ENCODE data around the gene KRTAP5-2. TPM values are rescaled to one million over a fixed set of nuclear protein-coding genes. Genes with fewer than 3 reads are reported as not detected.

KRTAP5-2 gene
- polyA plus RNA-seq, 3 donors: 0.18 TPM; not detected in 2

- 1 to 2% (median 1%) methylated on average over 84 to 123 of the region's 124 CpGs for WGBS, 3 donors
- H3K27ac ChIP-seq (ENCODE audit: low read depth, low read length): no peak within 1 kb of the TSS
These were observed 25.7 kb downstream of the KRTAP5-2 start, which contains the start of gene DUSP8 for GRCh38 chr11:1572197-1573076. TSS of gene DUSP8 (minus strand) at chr11:1572271. CDS start at chr11:1565826, 6,445 bp downstream.

GRCh38 chr11:1571760-1572196 is 26.3 kb downstream of the KRTAP5-2 start:
- H3K27ac ChIP-seq (ENCODE audit: low read depth, low read length): no peak overlapping the region

GRCh38 chr11:1570896-1571759 is 27.0 kb downstream of the KRTAP5-2 start:
- no peak overlapping the region for H3K27ac ChIP-seq (ENCODE audit: low read depth, low read length)
- WGBS, 3 donors: 7 to 13% (median 8%) methylated on average over 46 to 58 of the region's 58 CpGs

More at GRCh38 chr11:1571760-1572196, 26.3 kb downstream of the KRTAP5-2 start:
- WGBS, 3 donors: 0% methylated on average over 33 to 64 of the region's 91 CpGs

- WGBS, 3 donors: 84 to 90% (median 87%) methylated on average over 8 of the region's 8 CpGs
- no peak overlapping the region for H3K27ac ChIP-seq (ENCODE audit: low read depth, low read length)
These were observed 27.6 kb downstream of the KRTAP5-2 start for GRCh38 chr11:1570531-1570895.

- WGBS, 3 donors: 74 to 81% (median 79%) methylated on average over 11 of the region's 11 CpGs
- no peak overlapping the region for H3K27ac ChIP-seq (ENCODE audit: low read depth, low read length)
These were observed 28.1 kb downstream of the KRTAP5-2 start for GRCh38 chr11:1570001-1570453.

GRCh38 chr11:1569251-1569780 is 28.8 kb downstream of the KRTAP5-2 start:
- 72 to 82% (median 77%) methylated on average over 14 of the region's 14 CpGs for WGBS, 3 donors
- H3K27ac ChIP-seq (ENCODE audit: low read depth, low read length): no peak overlapping the region

GRCh38 chr11:1568441-1568911 is 29.6 kb downstream of the KRTAP5-2 start:
- WGBS, 3 donors: 62 to 74% (median 69%) methylated on average over 12 to 13 of the region's 13 CpGs
- H3K27ac ChIP-seq (ENCODE audit: low read depth, low read length): no peak overlapping the region

- no peak overlapping the region for H3K27ac ChIP-seq (ENCODE audit: low read depth, low read length)
These were observed 30.4 kb downstream of the KRTAP5-2 start for GRCh38 chr11:1567721-1568100.

GRCh38 chr11:1567052-1567720 is 30.9 kb downstream of the KRTAP5-2 start:
- no peak overlapping the region for H3K27ac ChIP-seq (ENCODE audit: low read depth, low read length)
- WGBS, 3 donors: 70 to 86% (median 81%) methylated on average over 13 of the region's 13 CpGs

More at GRCh38 chr11:1567721-1568100, 30.4 kb downstream of the KRTAP5-2 start:
- 74 to 79% (median 75%) methylated on average over 7 of the region's 7 CpGs for WGBS, 3 donors

- H3K27ac ChIP-seq (ENCODE audit: low read depth, low read length): no peak overlapping the region
- WGBS, 3 donors: 75 to 80% (median 80%) methylated on average over 16 to 20 of the region's 20 CpGs
These were observed 31.6 kb downstream of the KRTAP5-2 start for GRCh38 chr11:1566381-1567051.

GRCh38 chr11:1565904-1566247 is 32.2 kb downstream of the KRTAP5-2 start:
- WGBS, 3 donors: 81 to 98% (median 92%) methylated on average over 5 of the region's 5 CpGs
- H3K27ac ChIP-seq (ENCODE audit: low read depth, low read length): no peak overlapping the region

GRCh38 chr11:1565173-1565903 is 32.8 kb downstream of the KRTAP5-2 start:
- no peak overlapping the region for H3K27ac ChIP-seq (ENCODE audit: low read depth, low read length)
- WGBS, 3 donors: 85 to 87% (median 87%) methylated on average over 28 of the region's 28 CpGs

- H3K27ac ChIP-seq (ENCODE audit: low read depth, low read length): no peak overlapping the region
- WGBS, 3 donors: 33 to 51% (median 38%) methylated on average over 16 of the region's 16 CpGs
These were observed 33.4 kb downstream of the KRTAP5-2 start for GRCh38 chr11:1564535-1565172.

GRCh38 chr11:1563697-1564534 is 34.2 kb downstream of the KRTAP5-2 start:
- H3K27ac ChIP-seq (ENCODE audit: low read depth, low read length): no peak overlapping the region
- 73 to 80% (median 78%) methylated on average over 26 to 29 of the region's 29 CpGs for WGBS, 3 donors

- 69 to 80% (median 79%) methylated on average over 12 of the region's 12 CpGs for WGBS, 3 donors
- no peak overlapping the region for H3K27ac ChIP-seq (ENCODE audit: low read depth, low read length)
These were observed 34.9 kb downstream of the KRTAP5-2 start for GRCh38 chr11:1563149-1563638.

Data from adipose tissue (tissue), 3 donors.